HepG2 (cell line): ENCODE data around the gene SYNE1. TPM values are rescaled to one million over a fixed set of nuclear protein-coding genes. Genes with fewer than 3 reads are reported as not detected.

Experiments used
- ATAC-seq: fragments of 200-7000 bp; cut with Tn5 transposase; 3 replicates; pipeline ENCODE4 v1.9.1; 2020; ENCODE audit warnings: mild to moderate bottlenecking, moderate library complexity
- BruUV-seq: library from RNA; stranded (reverse); fragments of 400-500 nt; replicated peaks from 2 replicates; lab custom pipeline; 2021; lab: Mats Ljungman, UMichigan
- CTCF ChIA-PET: fragments of 300-600 bp; formaldehyde crosslinking; extraction: SDS; loops from one replicate; lab custom pipeline; 2021; ENCODE audit warnings: low total read pairs, inconsistent platforms, low intra/inter-chr PET ratio; lab: Yijun Ruan, JAX
- POLR2A ChIA-PET: fragments of 350-600 bp; sonication (Branson Sonifier 250); formaldehyde crosslinking; loops from one replicate; lab custom pipeline; 2020; ENCODE audit warnings: antibody characterized with exemption, inconsistent platforms; lab: Yijun Ruan, JAX
- DNase-seq: peaks from one replicate; pipeline ENCODE4 v3.0.0-alpha.2; 2015; ENCODE audit warnings: low spot score
- FAIRE-seq: peaks from 3 replicates; lab custom pipeline; 2011; peaks lifted over from hg19 to GRCh38; lab: Jason Lieb, UNC
- H2AFZ ChIP-seq: one replicate; pipeline ENCODE4 v1.6.1; 2011; ENCODE audit warnings: low read length, inconsistent platforms
- H3K27ac ChIP-seq: fragments of 300-600 bp; 3 replicates; pipeline ENCODE4 v1.8.0; 2011; ENCODE audit warnings: mixed run types, mild to moderate bottlenecking, mixed read lengths, low read length, inconsistent platforms; ENCODE audit not compliant: insufficient read depth; ENCODE audit errors: extremely low read length
- H3K27me3 ChIP-seq, 2 experiments: fragments of 200-600 bp in 1 of 2; 2 replicates in 1 of 2; 3 replicates in 1 of 2; pipeline versions ENCODE4 v1.6.0 to v1.8.0; 2011; ENCODE audit warnings: low read length in 2 of 2, mild to moderate bottlenecking in 2 of 2, moderate library complexity in 2 of 2, inconsistent platforms in 1 of 2; ENCODE audit not compliant: insufficient read depth in 2 of 2, control insufficient read depth in 1 of 2
- H3K36me3 ChIP-seq, 2 experiments: fragments of 200-600 bp in 1 of 2; replicated peaks in 1 of 2; 2 replicates in 1 of 2; 3 replicates in 1 of 2; pipeline versions ENCODE4 v1.5.1 to v1.8.0; 2011; ENCODE audit warnings: low read length in 2 of 2, inconsistent platforms in 1 of 2; ENCODE audit not compliant: insufficient read depth in 2 of 2, control insufficient read depth in 1 of 2
- H3K4me1 ChIP-seq: 2 replicates; pipeline ENCODE4 v1.5.1; 2012; ENCODE audit warnings: low read length, inconsistent platforms; ENCODE audit not compliant: insufficient read depth
- H3K4me2 ChIP-seq: 2 replicates; pipeline ENCODE4 v1.6.0; 2011; ENCODE audit warnings: low read depth, low read length, inconsistent platforms
- H3K4me3 ChIP-seq, 3 experiments: fragments of 200-600 bp in 1 of 3; sonication (generic), shearing (Covaris generic) in 1 of 3; replicated peaks in 1 of 3; 2 replicates each; pipeline ENCODE4 v1.5.1; 2011 to 2016; ENCODE audit warnings: low read length in 3 of 3, inconsistent platforms in 2 of 3, low read depth in 2 of 3, mild to moderate bottlenecking in 2 of 3, control low read depth in 1 of 3, mixed read lengths in 1 of 3; ENCODE audit not compliant: insufficient read depth in 1 of 3
- H3K79me2 ChIP-seq: one replicate; pipeline ENCODE4 v1.6.1; 2011; ENCODE audit warnings: low read length, inconsistent platforms; ENCODE audit not compliant: insufficient read depth
- H3K9ac ChIP-seq: 2 replicates; pipeline ENCODE4 v1.6.0; 2011; ENCODE audit warnings: mild to moderate bottlenecking, low read depth, low read length, inconsistent platforms; ENCODE audit not compliant: insufficient read depth
- H3K9me3 ChIP-seq: 2 replicates; pipeline ENCODE4 v1.5.1; 2012; ENCODE audit warnings: mild to moderate bottlenecking, low read length
- H4K20me1 ChIP-seq: 2 replicates; pipeline ENCODE4 v1.6.0; 2011; ENCODE audit warnings: inconsistent platforms, mild to moderate bottlenecking, low read length, moderate library complexity; ENCODE audit not compliant: insufficient read depth
- ARID5B ChIP-seq: IDR thresholded peaks from 2 replicates; pipeline ENCODE4 v1.4.0; 2020; ENCODE audit warnings: mild to moderate bottlenecking, missing genetic modification reagents
- FIP1L1 ChIP-seq: fragments of 200-400 bp; formaldehyde crosslinking; IDR thresholded peaks from 2 replicates; pipeline ENCODE4 v1.6.1; 2018; ENCODE audit warnings: low read depth, mild to moderate bottlenecking, low read length, moderate library complexity, borderline replicate concordance; ENCODE audit not compliant: insufficient read depth
- FOXM1 ChIP-seq: sonication (generic); formaldehyde crosslinking; IDR thresholded peaks from 2 replicates; pipeline ENCODE4 v1.5.0; 2020; ENCODE audit warnings: missing genetic modification reagents
- LBX2 ChIP-seq: sonication (generic); formaldehyde crosslinking; IDR thresholded peaks from 2 replicates; pipeline ENCODE4 v1.5.0; 2020; ENCODE audit warnings: missing genetic modification reagents, mild to moderate bottlenecking, borderline replicate concordance
- MAFF ChIP-seq: IDR thresholded peaks from 2 replicates; pipeline ENCODE4 v1.6.1; 2011; ENCODE audit warnings: low read depth, low read length, improper control_type of control experiment
- NAIF1 ChIP-seq: sonication (generic); formaldehyde crosslinking; IDR thresholded peaks from 2 replicates; pipeline ENCODE4 v1.5.0; 2020; ENCODE audit warnings: mild to moderate bottlenecking, missing genetic modification reagents, borderline replicate concordance
- RERE ChIP-seq: IDR thresholded peaks from 2 replicates; pipeline ENCODE4 v1.6.1; 2016; ENCODE audit warnings: low read depth, missing genetic modification reagents, missing compliant biosample characterization
- SPEN ChIP-seq: sonication (generic); formaldehyde crosslinking; IDR thresholded peaks from 2 replicates; pipeline ENCODE4 v1.5.1; 2020; ENCODE audit warnings: low read depth, mild to moderate bottlenecking, missing genetic modification reagents
- WGBS: methylation state at CpG from one replicate; pipeline ENCODE4 v1.1.6; 2017; ENCODE audit warnings: low lambda C conversion rate; 5-methylcytosine and 5-hydroxymethylcytosine counted together
- in situ Hi-C: cut with HindIII; loops from 2 replicates; pipeline ENCODE4 v1.10.0; 2017; ENCODE audit warnings: low pct_unique_long_range_greater_than_20kb; ENCODE audit not compliant: extremely low pct_ligation_motif_present
- intact Hi-C: fragments of 100-400 bp; cut with micrococcal nuclease; formaldehyde crosslinking; loops from one replicate; pipeline ENCODE4 v1.10.0; 2022; ENCODE audit not compliant: unreplicated experiment
- polyA plus RNA-seq, 8 experiments: library from polyadenylated mRNA; depleted of rRNA in 3 of 8; stranded (reverse) in 7 of 8; unstranded in 1 of 8; fragments of >200 nt; fragmentation: Illumina TruSeq in 4 of 8; extraction: Trizol in 4 of 8; gene quantifications; 2 replicates each; pipeline versions ENCODE4 v1.2.1 to v1.2.3, GENCODE V29; 2011 to 2016; ENCODE audit warnings: low read depth in 4 of 8, missing spikeins in 1 of 8, mixed read lengths in 1 of 8; ENCODE audit not compliant: insufficient read depth in 1 of 8
- total RNA-seq, 5 experiments: library from RNA; depleted of rRNA; stranded (reverse); fragments of >200 nt; fragmentation: Illumina TruSeq; extraction: Trizol; gene quantifications; 2 replicates each; pipeline ENCODE4 v1.2.3, GENCODE V29; 2016; ENCODE audit warnings: low read depth in 1 of 5

The SYNE1 gene
- total and polyA plus RNA-seq, 2 of the 13 experiments (the other 11 are each of a cell fraction or from before 2014, with no cell fraction given) = 5.5 to 15.9 TPM

DNA sequence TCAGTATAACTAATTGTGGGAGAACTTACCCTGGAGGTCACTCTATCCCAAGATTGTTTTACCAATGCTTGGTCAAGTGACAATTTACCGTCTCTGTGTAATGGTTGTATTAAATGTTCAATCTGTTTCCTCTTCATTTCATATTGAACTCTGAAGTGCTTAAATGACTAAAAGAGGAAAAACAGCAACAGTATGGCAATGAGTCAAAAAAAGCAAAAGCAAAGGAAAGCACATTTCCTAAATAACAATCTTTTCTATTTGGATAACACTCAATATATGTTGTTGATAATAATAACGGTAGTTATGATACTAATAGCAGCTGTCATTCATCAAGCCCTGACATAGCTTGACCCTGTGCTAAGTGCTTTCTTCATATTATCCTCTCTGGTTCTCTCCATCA, 152.4 kb downstream of the SYNE1 start:
- Histone ChIP-seq H3K79me2 (no peaks in the 10 kb centered on the region), H3K27ac (no peak overlapping the region), H3K4me1 (no peaks in the 10 kb centered on the region), H3K36me3 (no peaks in the 10 kb centered on the region), H4K20me1 (no peaks in the 10 kb centered on the region), H3K9ac (no peak overlapping the region), H2AFZ (no peak overlapping the region), H3K4me3 (no peak overlapping the region), H3K27me3 (no peaks in the 10 kb centered on the region), H3K4me2 (no peak overlapping the region), H3K9me3 (no peaks in the 10 kb centered on the region)
- ChIA-PET POLR2A (no interaction called here), CTCF (no interaction called here)
- intact Hi-C loops (loop anchor here (5.0 to 10.0 kb wide), 2 partner anchors 157 to 460 kb away; no protein-coding TSS in a partner anchor), in situ Hi-C loops (no loop called here)
- DNase-seq (no peak), FAIRE-seq (no peak), ATAC-seq (no peak)
- BruUV-seq = no TSS peak
- TF ChIP-seq ARID5B (CRISPR knock-in tag) = no peak
- TF ChIP-seq FOXM1 (CRISPR knock-in tag) = no peak
- TF ChIP-seq NAIF1 (CRISPR knock-in tag) = no peak
- WGBS = 1% methylated on average over 2 of the region's 2 CpGs

DNA sequence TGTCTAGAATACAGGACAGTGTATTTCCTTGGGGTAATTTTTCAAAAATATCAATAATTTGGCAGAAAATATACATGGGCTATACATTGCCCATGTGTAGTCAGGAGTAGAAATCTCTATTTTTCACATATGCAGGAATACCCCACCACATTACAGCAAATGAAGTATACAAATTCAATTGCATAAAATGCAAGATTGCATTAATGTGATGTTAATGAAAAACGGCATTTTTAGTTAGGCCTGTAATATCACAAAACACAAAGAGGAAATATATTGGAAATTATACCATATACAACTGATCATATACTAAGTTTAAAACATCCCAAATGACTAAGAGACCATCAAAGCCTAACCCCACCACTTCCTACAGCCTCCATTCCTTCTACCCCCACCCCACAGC, 154.9 kb downstream of the SYNE1 start:
- ATAC-seq (no peak), DNase-seq (no peak), FAIRE-seq (no peak)
- ChIA-PET CTCF (no interaction called here), POLR2A (no interaction called here)
- Histone ChIP-seq H3K27ac (no peak overlapping the region), H3K4me3 (no peak overlapping the region), H4K20me1 (no peaks in the 10 kb centered on the region), H3K4me2 (no peak overlapping the region), H3K36me3 (no peaks in the 10 kb centered on the region), H3K4me1 (no peaks in the 10 kb centered on the region), H3K9ac (no peak overlapping the region), H2AFZ (no peak overlapping the region), H3K79me2 (no peaks in the 10 kb centered on the region), H3K9me3 (no peaks in the 10 kb centered on the region), H3K27me3 (no peaks in the 10 kb centered on the region)
- 5% methylated on average over 1 of the region's 1 CpG for WGBS
- in situ Hi-C loops = no loop called here
- intact Hi-C loops = loop anchor here (10.0 kb wide), 1 partner anchor 463 kb away; no protein-coding TSS in a partner anchor
- BruUV-seq = no TSS peak
- TF ChIP-seq LBX2 (no peak), MAFF (peak; percentile 77), RERE (no peak), SPEN (CRISPR knock-in tag) (no peak), FIP1L1 (no peak)
